ENCODE results near the gene ARHGAP19. TPM values are rescaled to one million over a fixed set of nuclear protein-coding genes. Genes with fewer than 3 reads are reported as not detected.

Gene ARHGAP19
- polyA plus RNA-seq, 1 donor from 2014 or later = 5.2 TPM

DNA sequence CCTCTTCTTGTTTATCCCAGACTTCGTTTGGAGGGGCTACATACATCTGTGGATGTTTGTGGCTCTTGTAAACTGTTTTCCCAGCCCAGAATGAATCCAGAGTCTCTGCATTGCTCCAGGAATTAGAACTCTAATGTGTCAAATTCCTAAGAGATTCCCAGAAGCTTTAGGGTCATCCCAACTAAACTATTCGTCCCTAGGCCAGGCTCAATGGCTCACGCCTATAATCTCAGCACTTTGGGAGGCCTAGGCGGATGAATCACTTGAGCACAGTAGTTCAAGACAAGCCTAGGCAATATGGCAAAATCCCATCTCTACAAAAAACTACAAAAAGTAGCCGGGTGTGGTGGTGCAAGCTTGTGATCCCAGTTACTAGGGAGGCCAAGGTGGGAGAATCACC, 28.5 kb downstream of the ARHGAP19 start:
- H3K9me3 ChIP-seq (ENCODE audit: low read length) = no peaks in the 10 kb centered on the region

DNA sequence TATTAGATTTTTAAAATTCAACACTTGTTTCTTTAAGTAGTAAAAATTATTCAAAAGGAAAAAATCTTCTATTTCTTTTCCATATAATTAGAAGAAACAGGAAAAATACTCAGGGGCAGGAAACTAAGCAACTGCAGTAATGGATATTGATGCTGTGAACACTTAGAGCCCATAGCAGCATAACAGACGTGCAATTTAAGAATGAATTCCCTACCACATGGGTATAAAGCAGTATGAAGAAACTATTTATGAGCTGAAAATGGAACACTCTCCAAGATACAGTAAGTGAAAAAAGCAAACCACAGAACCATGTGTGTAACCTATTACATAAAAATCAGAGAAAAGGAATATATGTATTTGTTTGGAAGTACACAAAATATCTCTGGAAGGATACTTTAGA, 30.8 kb downstream of the ARHGAP19 start:
- Histone ChIP-seq H3K27ac (ENCODE audit: low read length) (no peak overlapping the region), H3K4me3 (ENCODE audit: low read length) (no peak overlapping the region), H3F3A (ENCODE audit: insufficient read depth, low read length, poor library complexity, severe bottlenecking) (no peaks in the 10 kb centered on the region)

More for the DNA sequence above, 28.5 kb downstream of the ARHGAP19 start:
- no peaks in the 10 kb centered on the region for H4K20me1 ChIP-seq (ENCODE audit: insufficient read depth)
- no peak overlapping the region for H3K4me2 ChIP-seq (ENCODE audit: low read length)
- H3K79me2 ChIP-seq (replicated peaks; ENCODE audit: insufficient read depth, low read length) = no peaks in the 10 kb centered on the region
- H3K27ac ChIP-seq (ENCODE audit: low read length) = no peak overlapping the region
- H3K36me3 ChIP-seq (ENCODE audit: insufficient read depth, low read length) = no peaks in the 10 kb centered on the region
- H3K27me3 ChIP-seq (ENCODE audit: insufficient read depth, low read depth, low read length) = no peaks in the 10 kb centered on the region
- no peak overlapping the region for H3K4me3 ChIP-seq (ENCODE audit: low read length)
- no peak overlapping the region for H2AFZ ChIP-seq (ENCODE audit: low read depth, low read length)
- H3F3A ChIP-seq (ENCODE audit: insufficient read depth, low read length, poor library complexity, severe bottlenecking) = no peaks in the 10 kb centered on the region
- no peak overlapping the region for H3K9ac ChIP-seq (ENCODE audit: low read length)
- TF ChIP-seq POLR2AphosphoS5 (IDR thresholded peaks at IDR 0.05) (no peak), TAF1 (IDR thresholded peaks at IDR 0.05; ENCODE audit: low read depth) (no peak), MXI1 (conservative IDR thresholded peaks at IDR 0.05; ENCODE audit: poor library complexity, severe bottlenecking) (no peak), EP300 (conservative IDR thresholded peaks at IDR 0.05; ENCODE audit: poor library complexity, severe bottlenecking) (no peak), SMC3 (conservative IDR thresholded peaks at IDR 0.05; ENCODE audit: poor library complexity) (no peak), EZH2 (IDR thresholded peaks at IDR 0.05; ENCODE audit: borderline replicate concordance, insufficient read depth, low read length, poor library complexity, severe bottlenecking) (no peak), RAD21 (conservative IDR thresholded peaks at IDR 0.05) (no peak)
- TF ChIP-seq, protein P1, sequence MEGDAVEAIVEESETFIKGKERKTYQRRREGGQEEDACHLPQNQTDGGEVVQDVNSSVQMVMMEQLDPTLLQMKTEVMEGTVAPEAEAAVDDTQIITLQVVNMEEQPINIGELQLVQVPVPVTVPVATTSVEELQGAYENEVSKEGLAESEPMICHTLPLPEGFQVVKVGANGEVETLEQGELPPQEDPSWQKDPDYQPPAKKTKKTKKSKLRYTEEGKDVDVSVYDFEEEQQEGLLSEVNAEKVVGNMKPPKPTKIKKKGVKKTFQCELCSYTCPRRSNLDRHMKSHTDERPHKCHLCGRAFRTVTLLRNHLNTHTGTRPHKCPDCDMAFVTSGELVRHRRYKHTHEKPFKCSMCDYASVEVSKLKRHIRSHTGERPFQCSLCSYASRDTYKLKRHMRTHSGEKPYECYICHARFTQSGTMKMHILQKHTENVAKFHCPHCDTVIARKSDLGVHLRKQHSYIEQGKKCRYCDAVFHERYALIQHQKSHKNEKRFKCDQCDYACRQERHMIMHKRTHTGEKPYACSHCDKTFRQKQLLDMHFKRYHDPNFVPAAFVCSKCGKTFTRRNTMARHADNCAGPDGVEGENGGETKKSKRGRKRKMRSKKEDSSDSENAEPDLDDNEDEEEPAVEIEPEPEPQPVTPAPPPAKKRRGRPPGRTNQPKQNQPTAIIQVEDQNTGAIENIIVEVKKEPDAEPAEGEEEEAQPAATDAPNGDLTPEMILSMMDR (IDR thresholded peaks at IDR 0.05; ENCODE audit: poor library complexity, severe bottlenecking) = no peak
- TF ChIP-seq, protein P2, sequence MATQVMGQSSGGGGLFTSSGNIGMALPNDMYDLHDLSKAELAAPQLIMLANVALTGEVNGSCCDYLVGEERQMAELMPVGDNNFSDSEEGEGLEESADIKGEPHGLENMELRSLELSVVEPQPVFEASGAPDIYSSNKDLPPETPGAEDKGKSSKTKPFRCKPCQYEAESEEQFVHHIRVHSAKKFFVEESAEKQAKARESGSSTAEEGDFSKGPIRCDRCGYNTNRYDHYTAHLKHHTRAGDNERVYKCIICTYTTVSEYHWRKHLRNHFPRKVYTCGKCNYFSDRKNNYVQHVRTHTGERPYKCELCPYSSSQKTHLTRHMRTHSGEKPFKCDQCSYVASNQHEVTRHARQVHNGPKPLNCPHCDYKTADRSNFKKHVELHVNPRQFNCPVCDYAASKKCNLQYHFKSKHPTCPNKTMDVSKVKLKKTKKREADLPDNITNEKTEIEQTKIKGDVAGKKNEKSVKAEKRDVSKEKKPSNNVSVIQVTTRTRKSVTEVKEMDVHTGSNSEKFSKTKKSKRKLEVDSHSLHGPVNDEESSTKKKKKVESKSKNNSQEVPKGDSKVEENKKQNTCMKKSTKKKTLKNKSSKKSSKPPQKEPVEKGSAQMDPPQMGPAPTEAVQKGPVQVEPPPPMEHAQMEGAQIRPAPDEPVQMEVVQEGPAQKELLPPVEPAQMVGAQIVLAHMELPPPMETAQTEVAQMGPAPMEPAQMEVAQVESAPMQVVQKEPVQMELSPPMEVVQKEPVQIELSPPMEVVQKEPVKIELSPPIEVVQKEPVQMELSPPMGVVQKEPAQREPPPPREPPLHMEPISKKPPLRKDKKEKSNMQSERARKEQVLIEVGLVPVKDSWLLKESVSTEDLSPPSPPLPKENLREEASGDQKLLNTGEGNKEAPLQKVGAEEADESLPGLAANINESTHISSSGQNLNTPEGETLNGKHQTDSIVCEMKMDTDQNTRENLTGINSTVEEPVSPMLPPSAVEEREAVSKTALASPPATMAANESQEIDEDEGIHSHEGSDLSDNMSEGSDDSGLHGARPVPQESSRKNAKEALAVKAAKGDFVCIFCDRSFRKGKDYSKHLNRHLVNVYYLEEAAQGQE (IDR thresholded peaks at IDR 0.05; ENCODE audit: borderline replicate concordance) = no peak
- no peaks in the 10 kb centered on the region for H3K9me2 ChIP-seq (ENCODE audit: insufficient read depth, low read length)

More for the DNA sequence above, 30.8 kb downstream of the ARHGAP19 start:
- Histone ChIP-seq H3K9me3 (ENCODE audit: low read length) (no peaks in the 10 kb centered on the region), H3K9ac (ENCODE audit: low read length) (no peak overlapping the region), H3K4me2 (ENCODE audit: low read length) (no peak overlapping the region), H3K9me2 (ENCODE audit: insufficient read depth, low read length) (no peaks in the 10 kb centered on the region), H3K27me3 (ENCODE audit: insufficient read depth, low read depth, low read length) (no peaks in the 10 kb centered on the region), H3K36me3 (ENCODE audit: insufficient read depth, low read length) (no peaks in the 10 kb centered on the region), H2AFZ (ENCODE audit: low read depth, low read length) (no peak overlapping the region), H4K20me1 (ENCODE audit: insufficient read depth) (no peaks in the 10 kb centered on the region), H3K79me2 (replicated peaks; ENCODE audit: insufficient read depth, low read length) (no peaks in the 10 kb centered on the region)
- TF ChIP-seq EZH2 (IDR thresholded peaks at IDR 0.05; ENCODE audit: borderline replicate concordance, insufficient read depth, low read length, poor library complexity, severe bottlenecking) (no peak), MXI1 (conservative IDR thresholded peaks at IDR 0.05; ENCODE audit: poor library complexity, severe bottlenecking) (no peak), SMC3 (conservative IDR thresholded peaks at IDR 0.05; ENCODE audit: poor library complexity) (no peak), RAD21 (conservative IDR thresholded peaks at IDR 0.05) (no peak), POLR2AphosphoS5 (IDR thresholded peaks at IDR 0.05) (no peak), TAF1 (IDR thresholded peaks at IDR 0.05; ENCODE audit: low read depth) (no peak)
- TF ChIP-seq, protein P2 (IDR thresholded peaks at IDR 0.05; ENCODE audit: borderline replicate concordance) = no peak
- TF ChIP-seq, protein P1 (IDR thresholded peaks at IDR 0.05; ENCODE audit: poor library complexity, severe bottlenecking) = no peak

Measured in neural cell (in vitro differentiated cells).